ENCODE data around the gene ANKRD24. TPM values are rescaled to one million over a fixed set of nuclear protein-coding genes. Genes with fewer than 3 reads are reported as not detected.
A peak's percentile ranks its signal among the peaks of the same experiment; 100 is the strongest.

Gene ANKRD24
- polyA plus RNA-seq, 1 donor from 2014 or later: 2.8 TPM

DNA sequence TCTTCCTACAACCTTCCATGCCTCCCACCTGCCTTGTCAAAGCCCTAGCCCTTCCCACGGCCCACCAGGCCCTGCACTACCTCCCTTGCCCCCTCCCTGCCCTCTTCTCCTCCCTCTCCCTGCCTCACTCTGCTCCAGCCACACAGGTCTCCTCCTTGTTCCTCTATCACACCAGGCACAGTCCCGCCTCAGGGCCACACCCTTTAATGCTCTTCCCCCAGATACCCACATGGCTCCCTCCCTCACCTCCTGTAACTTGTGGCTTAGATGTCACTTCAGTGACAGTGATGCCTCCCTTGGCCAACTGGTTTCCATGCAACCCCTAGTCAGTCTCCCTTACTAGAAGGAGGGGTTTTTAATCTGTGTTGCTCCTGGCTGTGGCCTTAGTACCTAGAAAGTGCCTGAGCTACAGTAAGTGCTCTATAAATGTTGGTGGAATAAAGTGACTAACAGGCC is 1.4 kb upstream of the ANKRD24 start:
- Histone ChIP-seq H3K9me3 (ENCODE audit: low read length) (no peaks in the 10 kb centered on the region), H3F3A (ENCODE audit: insufficient read depth, low read length, poor library complexity, severe bottlenecking) (no peaks in the 10 kb centered on the region), H2AFZ (ENCODE audit: low read depth, low read length) (no peak overlapping the region), H3K27ac (ENCODE audit: low read length) (no peak overlapping the region), H3K4me2 (ENCODE audit: low read length) (no peak overlapping the region), H3K36me3 (ENCODE audit: insufficient read depth, low read length) (no peaks in the 10 kb centered on the region), H3K79me2 (replicated peaks; ENCODE audit: insufficient read depth, low read length) (peaks cover 12% of the 10 kb centered on the region), H3K4me3 (ENCODE audit: low read length) (peak overlapping the region; percentile 97), H3K9me2 (ENCODE audit: insufficient read depth, low read length) (no peaks in the 10 kb centered on the region), H4K20me1 (ENCODE audit: insufficient read depth) (no peaks in the 10 kb centered on the region), H3K9ac (ENCODE audit: low read length) (peak overlapping the region; percentile 91), H3K27me3 (ENCODE audit: insufficient read depth, low read depth, low read length) (no peaks in the 10 kb centered on the region)
- TF ChIP-seq MXI1 (conservative IDR thresholded peaks at IDR 0.05; ENCODE audit: poor library complexity, severe bottlenecking) (no peak), SMC3 (conservative IDR thresholded peaks at IDR 0.05; ENCODE audit: poor library complexity) (no peak), EP300 (conservative IDR thresholded peaks at IDR 0.05; ENCODE audit: poor library complexity, severe bottlenecking) (no peak), TAF1 (IDR thresholded peaks at IDR 0.05; ENCODE audit: low read depth) (no peak), RAD21 (conservative IDR thresholded peaks at IDR 0.05) (no peak), EZH2 (IDR thresholded peaks at IDR 0.05; ENCODE audit: borderline replicate concordance, insufficient read depth, low read length, poor library complexity, severe bottlenecking) (no peak), POLR2AphosphoS5 (IDR thresholded peaks at IDR 0.05) (no peak)
- TF ChIP-seq, protein P1, sequence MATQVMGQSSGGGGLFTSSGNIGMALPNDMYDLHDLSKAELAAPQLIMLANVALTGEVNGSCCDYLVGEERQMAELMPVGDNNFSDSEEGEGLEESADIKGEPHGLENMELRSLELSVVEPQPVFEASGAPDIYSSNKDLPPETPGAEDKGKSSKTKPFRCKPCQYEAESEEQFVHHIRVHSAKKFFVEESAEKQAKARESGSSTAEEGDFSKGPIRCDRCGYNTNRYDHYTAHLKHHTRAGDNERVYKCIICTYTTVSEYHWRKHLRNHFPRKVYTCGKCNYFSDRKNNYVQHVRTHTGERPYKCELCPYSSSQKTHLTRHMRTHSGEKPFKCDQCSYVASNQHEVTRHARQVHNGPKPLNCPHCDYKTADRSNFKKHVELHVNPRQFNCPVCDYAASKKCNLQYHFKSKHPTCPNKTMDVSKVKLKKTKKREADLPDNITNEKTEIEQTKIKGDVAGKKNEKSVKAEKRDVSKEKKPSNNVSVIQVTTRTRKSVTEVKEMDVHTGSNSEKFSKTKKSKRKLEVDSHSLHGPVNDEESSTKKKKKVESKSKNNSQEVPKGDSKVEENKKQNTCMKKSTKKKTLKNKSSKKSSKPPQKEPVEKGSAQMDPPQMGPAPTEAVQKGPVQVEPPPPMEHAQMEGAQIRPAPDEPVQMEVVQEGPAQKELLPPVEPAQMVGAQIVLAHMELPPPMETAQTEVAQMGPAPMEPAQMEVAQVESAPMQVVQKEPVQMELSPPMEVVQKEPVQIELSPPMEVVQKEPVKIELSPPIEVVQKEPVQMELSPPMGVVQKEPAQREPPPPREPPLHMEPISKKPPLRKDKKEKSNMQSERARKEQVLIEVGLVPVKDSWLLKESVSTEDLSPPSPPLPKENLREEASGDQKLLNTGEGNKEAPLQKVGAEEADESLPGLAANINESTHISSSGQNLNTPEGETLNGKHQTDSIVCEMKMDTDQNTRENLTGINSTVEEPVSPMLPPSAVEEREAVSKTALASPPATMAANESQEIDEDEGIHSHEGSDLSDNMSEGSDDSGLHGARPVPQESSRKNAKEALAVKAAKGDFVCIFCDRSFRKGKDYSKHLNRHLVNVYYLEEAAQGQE (IDR thresholded peaks at IDR 0.05; ENCODE audit: borderline replicate concordance): no peak
- TF ChIP-seq, protein P2, sequence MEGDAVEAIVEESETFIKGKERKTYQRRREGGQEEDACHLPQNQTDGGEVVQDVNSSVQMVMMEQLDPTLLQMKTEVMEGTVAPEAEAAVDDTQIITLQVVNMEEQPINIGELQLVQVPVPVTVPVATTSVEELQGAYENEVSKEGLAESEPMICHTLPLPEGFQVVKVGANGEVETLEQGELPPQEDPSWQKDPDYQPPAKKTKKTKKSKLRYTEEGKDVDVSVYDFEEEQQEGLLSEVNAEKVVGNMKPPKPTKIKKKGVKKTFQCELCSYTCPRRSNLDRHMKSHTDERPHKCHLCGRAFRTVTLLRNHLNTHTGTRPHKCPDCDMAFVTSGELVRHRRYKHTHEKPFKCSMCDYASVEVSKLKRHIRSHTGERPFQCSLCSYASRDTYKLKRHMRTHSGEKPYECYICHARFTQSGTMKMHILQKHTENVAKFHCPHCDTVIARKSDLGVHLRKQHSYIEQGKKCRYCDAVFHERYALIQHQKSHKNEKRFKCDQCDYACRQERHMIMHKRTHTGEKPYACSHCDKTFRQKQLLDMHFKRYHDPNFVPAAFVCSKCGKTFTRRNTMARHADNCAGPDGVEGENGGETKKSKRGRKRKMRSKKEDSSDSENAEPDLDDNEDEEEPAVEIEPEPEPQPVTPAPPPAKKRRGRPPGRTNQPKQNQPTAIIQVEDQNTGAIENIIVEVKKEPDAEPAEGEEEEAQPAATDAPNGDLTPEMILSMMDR (IDR thresholded peaks at IDR 0.05; ENCODE audit: poor library complexity, severe bottlenecking): no peak

DNA sequence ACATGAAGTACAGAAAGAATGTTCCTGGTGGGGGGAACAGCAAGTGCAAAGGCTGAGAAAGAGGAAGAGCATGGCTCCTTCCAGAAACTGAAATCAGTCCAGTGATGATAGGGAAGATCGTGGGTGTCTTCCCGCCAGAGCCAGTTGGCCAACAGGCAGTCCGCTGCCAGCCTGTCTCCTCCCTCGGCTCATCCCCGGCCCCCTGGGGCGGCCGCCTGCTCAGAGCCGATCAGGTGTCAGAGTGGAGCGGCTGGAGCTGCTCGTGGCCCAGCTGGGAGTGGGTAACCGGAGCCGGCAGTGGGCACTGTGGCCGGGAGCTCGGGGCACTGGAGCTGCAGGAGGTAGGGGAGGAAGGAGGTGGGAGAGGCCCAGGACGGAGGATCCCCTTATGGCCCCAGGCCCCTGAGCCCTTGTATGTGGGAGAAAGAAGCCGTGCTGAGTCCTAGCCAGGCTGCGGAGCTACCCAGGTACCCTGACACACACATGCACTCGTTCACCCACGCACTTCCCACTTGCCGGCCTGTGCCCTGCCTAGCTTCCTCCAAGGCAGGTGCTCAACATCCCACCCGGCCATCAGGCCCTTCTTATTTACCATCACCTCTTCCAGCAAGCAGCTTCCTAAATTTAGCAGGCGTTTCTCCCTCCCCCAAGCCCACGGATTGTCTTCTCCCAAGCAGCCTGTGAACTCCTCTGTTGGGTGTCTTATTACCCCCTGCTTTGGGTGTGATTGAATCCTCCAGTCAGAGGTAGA is 1.7 kb downstream of the ANKRD24 start:
- Histone ChIP-seq H3K27me3 (ENCODE audit: insufficient read depth, low read depth, low read length) (no peaks in the 10 kb centered on the region), H3K79me2 (replicated peaks; ENCODE audit: insufficient read depth, low read length) (peaks cover 12% of the 10 kb centered on the region), H4K20me1 (ENCODE audit: insufficient read depth) (no peaks in the 10 kb centered on the region), H3K36me3 (ENCODE audit: insufficient read depth, low read length) (no peaks in the 10 kb centered on the region), H3K27ac (ENCODE audit: low read length) (no peak overlapping the region), H3K9ac (ENCODE audit: low read length) (no peak overlapping the region), H2AFZ (ENCODE audit: low read depth, low read length) (no peak overlapping the region), H3K4me3 (ENCODE audit: low read length) (no peak overlapping the region), H3K4me2 (ENCODE audit: low read length) (no peak overlapping the region), H3F3A (ENCODE audit: insufficient read depth, low read length, poor library complexity, severe bottlenecking) (no peaks in the 10 kb centered on the region), H3K9me2 (ENCODE audit: insufficient read depth, low read length) (no peaks in the 10 kb centered on the region), H3K9me3 (ENCODE audit: low read length) (no peaks in the 10 kb centered on the region)
- no peak for TF ChIP-seq EZH2 (IDR thresholded peaks at IDR 0.05; ENCODE audit: borderline replicate concordance, insufficient read depth, low read length, poor library complexity, severe bottlenecking)
- TF ChIP-seq MXI1 (conservative IDR thresholded peaks at IDR 0.05; ENCODE audit: poor library complexity, severe bottlenecking): no peak
- no peak for TF ChIP-seq RAD21 (conservative IDR thresholded peaks at IDR 0.05)
- TF ChIP-seq, protein P1 (IDR thresholded peaks at IDR 0.05; ENCODE audit: borderline replicate concordance): no peak
- TF ChIP-seq POLR2AphosphoS5 (IDR thresholded peaks at IDR 0.05): no peak
- TF ChIP-seq SMC3 (conservative IDR thresholded peaks at IDR 0.05; ENCODE audit: poor library complexity): no peak
- TF ChIP-seq EP300 (conservative IDR thresholded peaks at IDR 0.05; ENCODE audit: poor library complexity, severe bottlenecking): no peak
